Karpas-422 (cell line): ENCODE data around the gene RNF222. TPM values are rescaled to one million over a fixed set of nuclear protein-coding genes. Genes with fewer than 3 reads are reported as not detected.

Experiments used
- DNase-seq: peaks from one replicate; pipeline ENCODE4 v3.0.0-alpha.2; 2015
- H2AFZ ChIP-seq: fragments of 200-600 bp; sonication (generic); 2 replicates; pipeline ENCODE4 v1.6.1; 2014; ENCODE audit warnings: antibody characterized with exemption, low read length, mixed read lengths
- H3K27ac ChIP-seq: fragments of 200-600 bp; sonication (generic); 2 replicates; pipeline ENCODE4 v1.5.1; 2014; ENCODE audit warnings: mild to moderate bottlenecking, low read length, moderate library complexity
- H3K27me3 ChIP-seq: fragments of 200-600 bp; sonication (generic); 2 replicates; pipeline ENCODE4 v1.6.1; 2014; ENCODE audit warnings: low read length, mixed read lengths
- H3K36me3 ChIP-seq: fragments of 200-600 bp; sonication (generic); 2 replicates; pipeline ENCODE4 v1.6.1; 2014; ENCODE audit warnings: low read length, mixed read lengths; ENCODE audit not compliant: insufficient read depth
- H3K4me1 ChIP-seq: fragments of 200-600 bp; sonication (generic); 2 replicates; pipeline ENCODE4 v1.6.1; 2014; ENCODE audit warnings: mild to moderate bottlenecking, low read length, mixed read lengths
- H3K4me2 ChIP-seq: fragments of 200-600 bp; sonication (generic); 2 replicates; pipeline ENCODE4 v1.6.1; 2014; ENCODE audit warnings: low read length, low read depth, mild to moderate bottlenecking; ENCODE audit not compliant: poor library complexity, severe bottlenecking
- H3K4me3 ChIP-seq: fragments of 200-600 bp; sonication (generic); 2 replicates; pipeline ENCODE4 v1.5.1; 2014; ENCODE audit warnings: mild to moderate bottlenecking, antibody characterized with exemption, low read length, mixed read lengths
- H3K79me2 ChIP-seq: fragments of 200-600 bp; sonication (generic); 2 replicates; pipeline ENCODE4 v1.6.1; 2014; ENCODE audit warnings: mild to moderate bottlenecking, low read length, mixed read lengths
- H3K9ac ChIP-seq: fragments of 200-600 bp; sonication (generic); 2 replicates; pipeline ENCODE4 v1.6.0; 2014; ENCODE audit warnings: low read length
- H3K9me2 ChIP-seq: fragments of 200-600 bp; sonication (generic), shearing (Covaris generic); replicated peaks from 2 replicates; pipeline ENCODE4 v1.6.0; 2014; ENCODE audit warnings: mild to moderate bottlenecking, low read length, moderate library complexity; ENCODE audit not compliant: insufficient read depth
- H3K9me3 ChIP-seq: fragments of 300-700, 200-600 bp; sonication (generic); 2 replicates; pipeline ENCODE4 v1.6.1; 2014; ENCODE audit warnings: low read length, mixed read lengths
- H4K20me1 ChIP-seq: fragments of 200-600 bp; sonication (generic); 2 replicates; pipeline ENCODE4 v1.6.1; 2014; ENCODE audit warnings: mild to moderate bottlenecking, antibody characterized with exemption, low read length, low read depth; ENCODE audit not compliant: insufficient read depth
- total RNA-seq: library from RNA; depleted of rRNA; stranded (reverse); fragments of >200 nt; shearing (Covaris generic); gene quantifications from 2 replicates; pipeline ENCODE4 v1.2.3, GENCODE V29; 2014; ENCODE audit warnings: low replicate concordance; rRNA removed

The RNF222 gene, protein sequence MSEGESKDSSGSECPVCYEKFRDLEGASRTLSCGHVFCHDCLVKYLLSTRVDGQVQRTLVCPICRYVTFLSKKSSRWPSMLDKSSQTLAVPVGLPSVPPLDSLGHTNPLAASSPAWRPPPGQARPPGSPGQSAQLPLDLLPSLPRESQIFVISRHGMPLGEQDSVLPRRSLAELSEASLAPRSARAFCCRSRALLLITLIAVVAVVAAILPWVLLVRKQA
- not detected in 2 replicates for total RNA-seq

- no peak within 1 kb of the TSS for H3K27ac ChIP-seq
- H2AFZ ChIP-seq: no peak within 1 kb of the TSS
- no peak for DNase-seq
- H3K36me3 ChIP-seq: no peaks in the 10 kb centered on the region
- peaks cover 5% of the 10 kb centered on the region for H3K4me1 ChIP-seq
- no peak within 1 kb of the TSS for H3K4me2 ChIP-seq
- no peaks in the 10 kb centered on the region for H3K79me2 ChIP-seq
- H4K20me1 ChIP-seq: no peaks in the 10 kb centered on the region
- no peaks in the 10 kb centered on the region for H3K27me3 ChIP-seq
- no peaks in the 10 kb centered on the region for H3K9me3 ChIP-seq
- no peak within 1 kb of the TSS for H3K9ac ChIP-seq
- H3K9me2 ChIP-seq: no peaks in the 10 kb centered on the region
- H3K4me3 ChIP-seq: no peak within 1 kb of the TSS
These were observed at the start of gene RNF222 for GRCh38 chr17:8397636-8398035. TSS of gene RNF222 (minus strand) at chr17:8397827. CDS start at chr17:8393461, 4,366 bp downstream.

DNA sequence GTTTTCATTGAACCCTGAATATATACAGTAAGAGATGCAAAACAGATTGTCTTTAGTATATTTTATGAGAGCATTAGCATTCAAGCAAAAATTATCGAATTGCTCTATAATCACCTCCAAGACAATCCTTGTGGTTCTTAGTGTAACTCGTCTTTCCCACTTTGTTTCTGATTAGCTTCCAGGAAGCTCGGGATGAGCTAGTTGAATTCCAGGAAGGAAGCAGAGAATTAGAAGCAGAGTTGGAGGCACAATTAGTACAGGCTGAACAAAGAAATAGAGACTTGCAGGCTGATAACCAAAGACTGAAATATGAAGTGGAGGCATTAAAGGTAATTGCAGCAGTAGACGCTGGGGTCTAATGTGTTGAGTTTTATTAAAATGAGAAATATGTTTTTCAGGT is 47.9 kb upstream of the RNF222 start:
- H3K36me3 ChIP-seq: peaks cover 39% of the 10 kb centered on the region; the same call in 1 of the 2 replicates
- H3K79me2 ChIP-seq: peaks cover 52% of the 10 kb centered on the region
- H3K27ac ChIP-seq: no peak overlapping the region
- H3K9me3 ChIP-seq: no peaks in the 10 kb centered on the region
- no peaks in the 10 kb centered on the region for H3K9me2 ChIP-seq
- no peak overlapping the region for H3K9ac ChIP-seq
- H3K4me2 ChIP-seq: no peak overlapping the region
- no peak for DNase-seq
- H3K27me3 ChIP-seq: no peaks in the 10 kb centered on the region
- no peak overlapping the region for H3K4me3 ChIP-seq
- no peak overlapping the region for H2AFZ ChIP-seq
- H4K20me1 ChIP-seq: no peaks in the 10 kb centered on the region
- H3K4me1 ChIP-seq: no peaks in the 10 kb centered on the region

DNA sequence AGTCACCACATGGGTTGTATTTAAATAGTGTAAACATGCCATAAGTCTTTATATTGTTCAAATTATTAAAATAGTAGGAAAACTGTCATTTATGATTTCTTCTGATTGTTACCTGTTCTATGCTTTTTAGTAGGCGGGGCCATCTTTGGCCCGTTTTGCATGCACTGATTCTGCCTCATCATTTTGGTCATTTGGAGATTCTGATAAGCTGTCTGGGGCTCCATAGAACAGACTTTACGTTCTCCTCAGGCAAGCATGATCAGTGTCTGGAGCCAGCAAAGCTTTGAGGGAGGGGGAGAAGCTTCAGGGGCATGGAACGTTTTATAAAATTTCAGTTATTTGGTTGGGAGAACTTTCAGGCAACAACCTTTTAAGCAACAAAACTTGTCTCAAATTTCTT is 46.9 kb upstream of the RNF222 start:
- Histone ChIP-seq H3K9me2 (no peaks in the 10 kb centered on the region), H4K20me1 (no peaks in the 10 kb centered on the region), H3K27me3 (no peaks in the 10 kb centered on the region), H3K4me3 (no peak overlapping the region), H3K27ac (no peak overlapping the region), H3K4me2 (no peak overlapping the region), H3K9me3 (no peaks in the 10 kb centered on the region), H3K9ac (no peak overlapping the region), H3K79me2 (peaks cover 61% of the 10 kb centered on the region), H3K36me3 (peaks cover 38% of the 10 kb centered on the region; the same call in 1 of the 2 replicates), H3K4me1 (no peaks in the 10 kb centered on the region), H2AFZ (no peak overlapping the region)
- DNase-seq: no peak

DNA sequence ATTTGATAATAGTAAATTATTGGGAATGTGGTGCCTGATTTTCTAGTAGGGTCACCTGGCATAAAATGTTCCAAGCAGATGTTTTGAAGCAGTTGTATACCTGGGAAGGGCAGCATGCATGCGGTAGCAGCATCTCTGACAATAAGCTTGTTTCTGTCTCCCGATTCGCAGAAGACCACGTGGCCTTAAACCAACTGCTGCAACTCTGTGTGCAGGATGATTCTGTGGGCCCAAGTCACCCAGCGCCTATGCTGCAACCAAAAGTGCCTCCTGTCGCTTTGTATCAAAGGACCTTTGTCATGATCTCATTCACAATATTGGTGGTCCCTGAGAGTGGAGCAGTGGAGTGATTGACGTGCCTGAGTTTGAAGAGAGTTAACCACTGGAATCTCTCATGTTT is 46.1 kb upstream of the RNF222 start:
- H3K27ac ChIP-seq: no peak overlapping the region
- H3K9me2 ChIP-seq: no peaks in the 10 kb centered on the region
- no peaks in the 10 kb centered on the region for H3K27me3 ChIP-seq
- H3K9ac ChIP-seq: no peak overlapping the region
- no peaks in the 10 kb centered on the region for H3K9me3 ChIP-seq
- no peak overlapping the region for H3K4me2 ChIP-seq
- no peak for DNase-seq
- peaks cover 33% of the 10 kb centered on the region; the same call in 1 of the 2 replicates for H3K36me3 ChIP-seq
- no peaks in the 10 kb centered on the region for H3K4me1 ChIP-seq
- H2AFZ ChIP-seq: no peak overlapping the region
- H4K20me1 ChIP-seq: no peaks in the 10 kb centered on the region
- peaks cover 67% of the 10 kb centered on the region for H3K79me2 ChIP-seq
- no peak overlapping the region for H3K4me3 ChIP-seq

DNA sequence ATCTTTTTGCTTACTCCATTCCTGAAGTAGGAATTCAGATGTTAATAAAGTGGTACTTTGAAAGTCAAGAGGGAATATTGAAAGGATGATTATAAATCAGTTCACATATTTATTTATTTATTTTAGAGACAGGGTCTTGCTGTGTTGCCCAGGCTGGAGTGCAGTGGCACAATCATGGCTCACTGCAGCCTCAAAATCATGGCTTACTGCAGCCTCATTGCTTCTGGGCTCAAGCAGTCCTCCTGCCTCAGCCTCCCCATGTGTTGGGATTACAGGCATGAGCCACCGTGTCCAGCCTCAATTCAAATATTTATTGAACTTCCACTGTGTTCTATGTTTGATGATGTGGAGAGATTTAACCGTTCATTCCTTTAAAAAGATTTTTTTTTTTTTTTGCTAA is 44.7 kb upstream of the RNF222 start:
- peaks cover 22% of the 10 kb centered on the region; the same call in 1 of the 2 replicates for H3K36me3 ChIP-seq
- H3K4me2 ChIP-seq: no peak overlapping the region
- no peak overlapping the region for H3K9ac ChIP-seq
- H3K27me3 ChIP-seq: no peaks in the 10 kb centered on the region
- peaks cover 5% of the 10 kb centered on the region for H3K4me1 ChIP-seq
- H3K4me3 ChIP-seq: no peak overlapping the region
- no peak overlapping the region for H2AFZ ChIP-seq
- no peaks in the 10 kb centered on the region for H3K9me2 ChIP-seq
- no peak for DNase-seq
- H3K9me3 ChIP-seq: no peaks in the 10 kb centered on the region
- no peaks in the 10 kb centered on the region for H4K20me1 ChIP-seq
- peaks cover 78% of the 10 kb centered on the region for H3K79me2 ChIP-seq
- no peak overlapping the region for H3K27ac ChIP-seq

- Histone ChIP-seq H3K79me2 (peaks cover 82% of the 10 kb centered on the region), H3K4me1 (peaks cover 7% of the 10 kb centered on the region), H3K4me3 (no peak overlapping the region)
These were observed 44.1 kb upstream of the RNF222 start for GRCh38 chr17:8441690-8442089.

DNA sequence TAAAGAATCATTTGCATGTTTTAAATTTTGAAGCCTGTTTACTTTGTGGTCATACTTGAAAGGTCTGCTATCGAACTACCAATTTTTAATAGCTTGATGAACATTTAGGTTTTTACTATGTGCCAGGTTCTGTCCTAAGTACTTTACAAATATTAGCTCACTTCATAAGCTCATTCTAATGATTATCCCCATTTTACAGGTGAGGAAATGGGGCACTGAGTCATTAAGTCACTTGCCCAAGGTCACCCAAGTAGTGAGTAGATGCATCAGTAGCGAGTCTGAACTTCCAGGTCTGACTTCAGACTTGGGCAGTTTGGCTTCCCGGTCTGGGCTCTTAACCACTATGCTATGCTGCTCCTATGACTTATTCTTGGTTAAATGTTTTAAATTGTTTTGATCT is 42.1 kb upstream of the RNF222 start:
- no peaks in the 10 kb centered on the region for H3K27me3 ChIP-seq
- H4K20me1 ChIP-seq: no peaks in the 10 kb centered on the region; the same call in 1 of the 2 replicates
- H3K79me2 ChIP-seq: peaks cover 80% of the 10 kb centered on the region
- H3K9ac ChIP-seq: no peak overlapping the region
- H3K4me2 ChIP-seq: no peak overlapping the region
- no peaks in the 10 kb centered on the region for H3K9me3 ChIP-seq
- DNase-seq: no peak
- peaks cover 10% of the 10 kb centered on the region; the same call in 1 of the 2 replicates for H3K36me3 ChIP-seq
- H3K4me1 ChIP-seq: peaks cover 11% of the 10 kb centered on the region
- no peak overlapping the region for H2AFZ ChIP-seq
- no peak overlapping the region for H3K27ac ChIP-seq
- H3K9me2 ChIP-seq: no peaks in the 10 kb centered on the region
- no peak overlapping the region for H3K4me3 ChIP-seq

More at GRCh38 chr17:8441690-8442089, 44.1 kb upstream of the RNF222 start:
- Histone ChIP-seq H3K9me3 (no peaks in the 10 kb centered on the region), H3K27ac (no peak overlapping the region), H3K4me2 (no peak overlapping the region), H2AFZ (no peak overlapping the region), H3K9me2 (no peaks in the 10 kb centered on the region), H4K20me1 (no peaks in the 10 kb centered on the region; the same call in 1 of the 2 replicates), H3K36me3 (peaks cover 21% of the 10 kb centered on the region; the same call in 1 of the 2 replicates), H3K9ac (no peak overlapping the region), H3K27me3 (no peaks in the 10 kb centered on the region)
- DNase-seq: no peak

DNA sequence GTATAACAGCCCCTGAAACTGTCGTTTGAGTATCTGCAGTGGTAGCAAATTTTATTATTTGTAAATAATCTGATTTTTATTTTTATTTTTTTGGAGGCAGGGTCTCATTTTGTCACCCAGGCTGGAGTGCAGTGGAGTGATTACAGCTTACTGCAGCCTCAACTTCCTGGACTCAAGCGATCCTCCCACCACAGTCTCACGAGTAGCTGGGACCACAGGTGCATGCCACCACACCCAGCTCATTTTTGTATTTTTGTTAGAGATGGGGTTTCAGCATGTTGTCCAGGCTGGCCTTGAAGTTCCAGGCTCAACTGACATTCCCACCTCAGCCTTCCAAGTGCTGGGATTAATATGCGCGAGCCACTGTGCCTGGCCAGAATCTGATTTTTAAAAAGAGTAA is 40.8 kb upstream of the RNF222 start:
- peaks cover 11% of the 10 kb centered on the region for H3K4me1 ChIP-seq
- no peak overlapping the region for H3K4me2 ChIP-seq
- H3K9me2 ChIP-seq: no peaks in the 10 kb centered on the region
- no peaks in the 10 kb centered on the region for H3K9me3 ChIP-seq
- no peak overlapping the region for H3K27ac ChIP-seq
- no peak overlapping the region for H3K9ac ChIP-seq
- no peaks in the 10 kb centered on the region for H3K27me3 ChIP-seq
- peaks cover 72% of the 10 kb centered on the region for H3K79me2 ChIP-seq
- H3K4me3 ChIP-seq: no peak overlapping the region
- H3K36me3 ChIP-seq: peaks cover 5% of the 10 kb centered on the region; the same call in 1 of the 2 replicates
- DNase-seq: no peak
- H4K20me1 ChIP-seq: no peaks in the 10 kb centered on the region; the same call in 1 of the 2 replicates
- H2AFZ ChIP-seq: no peak overlapping the region
